Thyroid gland (tissue), 4 donors: Measurements from ENCODE around the gene SEPTIN10.

Experiments used
- POLR2A ChIP-seq, 2 donors: fragments of 450-650 bp; IDR thresholded peaks; one replicate each; pipeline ENCODE4 v1.6.1; 2017; ENCODE audit warnings: antibody characterized with exemption in 2 of 2, mild to moderate bottlenecking in 2 of 2, moderate library complexity in 1 of 2
- TF ChIP-seq, protein P1 (sequence below), 6 experiments: fragments of 200-600 bp in 3 of 6; fragments of 450-650 bp in 3 of 6; sonication (generic) in 3 of 6; IDR thresholded peaks; one replicate each; pipeline ENCODE4 v1.5.1; 2016 to 2019; ENCODE audit warnings: antibody characterized with exemption in 6 of 6, mild to moderate bottlenecking in 2 of 6, inconsistent platforms in 1 of 6, moderate library complexity in 1 of 6

DNA sequence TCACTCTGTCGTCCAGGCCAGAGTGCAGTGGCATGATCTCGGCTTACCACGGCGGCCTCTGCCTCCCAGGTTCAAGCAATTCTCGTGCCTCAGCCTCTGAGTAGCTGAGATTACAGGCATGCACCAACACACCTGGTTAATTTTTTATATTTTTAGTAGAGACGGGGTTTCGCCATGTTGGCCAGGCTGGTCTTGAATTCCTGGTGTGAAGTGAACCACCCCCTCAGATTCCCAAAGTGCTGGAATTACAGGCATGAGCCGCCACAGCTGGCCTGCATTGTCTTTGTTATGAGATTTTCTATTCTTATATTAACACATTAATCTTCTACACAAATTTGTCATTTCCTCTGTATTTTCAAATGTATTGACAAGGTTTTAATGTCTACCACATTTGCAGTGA is 75.2 kb downstream of the SEPTIN10 start:
- TF ChIP-seq, protein P1, sequence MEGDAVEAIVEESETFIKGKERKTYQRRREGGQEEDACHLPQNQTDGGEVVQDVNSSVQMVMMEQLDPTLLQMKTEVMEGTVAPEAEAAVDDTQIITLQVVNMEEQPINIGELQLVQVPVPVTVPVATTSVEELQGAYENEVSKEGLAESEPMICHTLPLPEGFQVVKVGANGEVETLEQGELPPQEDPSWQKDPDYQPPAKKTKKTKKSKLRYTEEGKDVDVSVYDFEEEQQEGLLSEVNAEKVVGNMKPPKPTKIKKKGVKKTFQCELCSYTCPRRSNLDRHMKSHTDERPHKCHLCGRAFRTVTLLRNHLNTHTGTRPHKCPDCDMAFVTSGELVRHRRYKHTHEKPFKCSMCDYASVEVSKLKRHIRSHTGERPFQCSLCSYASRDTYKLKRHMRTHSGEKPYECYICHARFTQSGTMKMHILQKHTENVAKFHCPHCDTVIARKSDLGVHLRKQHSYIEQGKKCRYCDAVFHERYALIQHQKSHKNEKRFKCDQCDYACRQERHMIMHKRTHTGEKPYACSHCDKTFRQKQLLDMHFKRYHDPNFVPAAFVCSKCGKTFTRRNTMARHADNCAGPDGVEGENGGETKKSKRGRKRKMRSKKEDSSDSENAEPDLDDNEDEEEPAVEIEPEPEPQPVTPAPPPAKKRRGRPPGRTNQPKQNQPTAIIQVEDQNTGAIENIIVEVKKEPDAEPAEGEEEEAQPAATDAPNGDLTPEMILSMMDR (IDR thresholded peaks at IDR 0.05) = no peak
- TF ChIP-seq POLR2A (IDR thresholded peaks at IDR 0.05) = no peak
